HL-60 (cell line): ENCODE measurements around the gene TNRC6C.

ENCODE experiments used
- DNase-seq, 2 experiments: peaks; one replicate each; pipeline ENCODE4 v3.0.0-alpha.2; 2010 to 2020; ENCODE audit warnings: low read depth in 1 of 2, low spot score in 1 of 2
- H3K27ac ChIP-seq: fragments of 250-450 bp; sonication (Bioruptor Pico); replicated peaks from 2 replicates; pipeline ENCODE4 v1.5.1; 2020; ENCODE audit warnings: mild to moderate bottlenecking, moderate library complexity
- H3K27me3 ChIP-seq: fragments of 250-450 bp; sonication (Bioruptor Pico); 2 replicates; pipeline ENCODE4 v1.5.1; 2021; ENCODE audit warnings: mild to moderate bottlenecking, moderate library complexity; ENCODE audit not compliant: insufficient read depth, poor library complexity, severe bottlenecking
- H3K4me3 ChIP-seq: replicated peaks from 2 replicates; pipeline ENCODE4 v1.5.1; 2011; ENCODE audit warnings: mild to moderate bottlenecking, control low read depth, low read length; ENCODE audit not compliant: insufficient read depth
- GABPA ChIP-seq: IDR thresholded peaks from 2 replicates; pipeline ENCODE4 v1.6.1; 2012; ENCODE audit warnings: low read depth
- POLR2AphosphoS5 ChIP-seq: IDR thresholded peaks from 2 replicates; pipeline ENCODE4 v1.6.1; 2012; ENCODE audit warnings: low read depth
- SPI1 ChIP-seq: IDR thresholded peaks from 2 replicates; pipeline ENCODE4 v1.6.1; 2012; ENCODE audit warnings: low read depth, mild to moderate bottlenecking, borderline replicate concordance
- TF ChIP-seq, protein P1 (sequence below): IDR thresholded peaks from one replicate; pipeline ENCODE4 v1.5.1; 2011; ENCODE audit warnings: low read length, control low read depth, inconsistent platforms; ENCODE audit not compliant: insufficient read depth
- TF ChIP-seq, protein P2 (sequence below): IDR thresholded peaks from 2 replicates; pipeline ENCODE4 v1.6.1; 2012; ENCODE audit warnings: low read depth; ENCODE audit not compliant: insufficient replicate concordance

TNRC6C gene

DNA sequence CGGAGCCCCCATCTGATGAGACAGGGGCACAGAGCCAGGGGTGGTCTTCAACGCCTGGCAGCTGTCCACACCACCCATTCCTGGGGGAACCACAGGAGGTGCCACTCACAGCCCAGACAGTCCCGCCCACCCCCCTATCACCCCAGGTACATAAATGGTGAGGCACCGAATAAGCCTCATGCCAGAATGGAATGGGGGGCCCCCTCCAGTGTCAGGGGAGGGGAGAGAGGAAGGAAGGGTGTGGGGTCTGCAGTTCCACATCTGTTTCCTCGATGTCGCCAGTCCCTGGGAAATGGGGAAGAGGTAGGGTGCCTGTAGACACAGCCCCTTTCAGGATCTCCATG is 168.4 kb downstream of the TNRC6C start:
- TF ChIP-seq POLR2AphosphoS5: peak; percentile 46; the same call in 1 of the 2 replicates
- TF ChIP-seq, protein P1, sequence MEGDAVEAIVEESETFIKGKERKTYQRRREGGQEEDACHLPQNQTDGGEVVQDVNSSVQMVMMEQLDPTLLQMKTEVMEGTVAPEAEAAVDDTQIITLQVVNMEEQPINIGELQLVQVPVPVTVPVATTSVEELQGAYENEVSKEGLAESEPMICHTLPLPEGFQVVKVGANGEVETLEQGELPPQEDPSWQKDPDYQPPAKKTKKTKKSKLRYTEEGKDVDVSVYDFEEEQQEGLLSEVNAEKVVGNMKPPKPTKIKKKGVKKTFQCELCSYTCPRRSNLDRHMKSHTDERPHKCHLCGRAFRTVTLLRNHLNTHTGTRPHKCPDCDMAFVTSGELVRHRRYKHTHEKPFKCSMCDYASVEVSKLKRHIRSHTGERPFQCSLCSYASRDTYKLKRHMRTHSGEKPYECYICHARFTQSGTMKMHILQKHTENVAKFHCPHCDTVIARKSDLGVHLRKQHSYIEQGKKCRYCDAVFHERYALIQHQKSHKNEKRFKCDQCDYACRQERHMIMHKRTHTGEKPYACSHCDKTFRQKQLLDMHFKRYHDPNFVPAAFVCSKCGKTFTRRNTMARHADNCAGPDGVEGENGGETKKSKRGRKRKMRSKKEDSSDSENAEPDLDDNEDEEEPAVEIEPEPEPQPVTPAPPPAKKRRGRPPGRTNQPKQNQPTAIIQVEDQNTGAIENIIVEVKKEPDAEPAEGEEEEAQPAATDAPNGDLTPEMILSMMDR: no peak
- no peak for TF ChIP-seq GABPA
- TF ChIP-seq, protein P2, sequence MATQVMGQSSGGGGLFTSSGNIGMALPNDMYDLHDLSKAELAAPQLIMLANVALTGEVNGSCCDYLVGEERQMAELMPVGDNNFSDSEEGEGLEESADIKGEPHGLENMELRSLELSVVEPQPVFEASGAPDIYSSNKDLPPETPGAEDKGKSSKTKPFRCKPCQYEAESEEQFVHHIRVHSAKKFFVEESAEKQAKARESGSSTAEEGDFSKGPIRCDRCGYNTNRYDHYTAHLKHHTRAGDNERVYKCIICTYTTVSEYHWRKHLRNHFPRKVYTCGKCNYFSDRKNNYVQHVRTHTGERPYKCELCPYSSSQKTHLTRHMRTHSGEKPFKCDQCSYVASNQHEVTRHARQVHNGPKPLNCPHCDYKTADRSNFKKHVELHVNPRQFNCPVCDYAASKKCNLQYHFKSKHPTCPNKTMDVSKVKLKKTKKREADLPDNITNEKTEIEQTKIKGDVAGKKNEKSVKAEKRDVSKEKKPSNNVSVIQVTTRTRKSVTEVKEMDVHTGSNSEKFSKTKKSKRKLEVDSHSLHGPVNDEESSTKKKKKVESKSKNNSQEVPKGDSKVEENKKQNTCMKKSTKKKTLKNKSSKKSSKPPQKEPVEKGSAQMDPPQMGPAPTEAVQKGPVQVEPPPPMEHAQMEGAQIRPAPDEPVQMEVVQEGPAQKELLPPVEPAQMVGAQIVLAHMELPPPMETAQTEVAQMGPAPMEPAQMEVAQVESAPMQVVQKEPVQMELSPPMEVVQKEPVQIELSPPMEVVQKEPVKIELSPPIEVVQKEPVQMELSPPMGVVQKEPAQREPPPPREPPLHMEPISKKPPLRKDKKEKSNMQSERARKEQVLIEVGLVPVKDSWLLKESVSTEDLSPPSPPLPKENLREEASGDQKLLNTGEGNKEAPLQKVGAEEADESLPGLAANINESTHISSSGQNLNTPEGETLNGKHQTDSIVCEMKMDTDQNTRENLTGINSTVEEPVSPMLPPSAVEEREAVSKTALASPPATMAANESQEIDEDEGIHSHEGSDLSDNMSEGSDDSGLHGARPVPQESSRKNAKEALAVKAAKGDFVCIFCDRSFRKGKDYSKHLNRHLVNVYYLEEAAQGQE: no peak
- TF ChIP-seq SPI1: peak; percentile 77
- DNase-seq: no peak
- peak overlapping the region; percentile 93 for H3K27ac ChIP-seq
- no peaks in the 10 kb centered on the region for H3K27me3 ChIP-seq
- H3K4me3 ChIP-seq: peak overlapping the region; percentile 95

DNA sequence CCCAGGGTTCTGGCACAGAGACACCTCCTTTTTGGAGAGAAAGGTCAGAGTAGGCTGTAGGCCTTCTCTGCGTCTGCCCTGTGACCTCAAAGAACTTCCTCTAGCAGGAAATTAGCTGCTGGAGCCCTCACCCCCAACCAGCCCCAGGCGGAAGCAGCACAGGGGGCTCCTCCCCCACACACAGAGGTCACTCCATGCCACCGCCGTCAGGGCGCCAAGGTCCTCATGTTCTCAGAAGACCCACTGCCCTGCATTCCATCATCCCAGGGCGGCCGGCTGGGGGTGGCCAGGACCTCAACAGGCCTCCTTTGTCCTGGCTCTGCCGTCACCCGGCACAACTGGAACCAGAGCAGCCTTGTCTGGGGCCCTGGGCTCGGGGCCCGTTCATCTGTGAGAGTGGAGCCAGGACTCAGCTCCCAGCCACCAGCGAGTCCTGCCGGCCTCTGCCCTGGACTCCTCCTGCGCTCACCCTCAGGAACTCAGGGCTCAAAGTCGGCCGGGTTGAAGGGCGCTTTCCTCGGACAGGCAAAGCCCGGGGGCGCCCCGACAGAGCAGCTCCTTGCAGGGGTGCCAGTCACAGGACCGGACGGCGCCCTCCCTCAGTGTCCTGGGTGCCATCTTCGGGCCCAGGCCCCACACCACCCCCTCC is 168.9 kb downstream of the TNRC6C start:
- Histone ChIP-seq H3K27ac (peak overlapping the region; percentile 93), H3K4me3 (peak overlapping the region; percentile 95), H3K27me3 (no peaks in the 10 kb centered on the region)
- TF ChIP-seq GABPA: peak; percentile 64
- TF ChIP-seq, protein P2: no peak
- DNase-seq: peak; percentile 83 to 90

DNA sequence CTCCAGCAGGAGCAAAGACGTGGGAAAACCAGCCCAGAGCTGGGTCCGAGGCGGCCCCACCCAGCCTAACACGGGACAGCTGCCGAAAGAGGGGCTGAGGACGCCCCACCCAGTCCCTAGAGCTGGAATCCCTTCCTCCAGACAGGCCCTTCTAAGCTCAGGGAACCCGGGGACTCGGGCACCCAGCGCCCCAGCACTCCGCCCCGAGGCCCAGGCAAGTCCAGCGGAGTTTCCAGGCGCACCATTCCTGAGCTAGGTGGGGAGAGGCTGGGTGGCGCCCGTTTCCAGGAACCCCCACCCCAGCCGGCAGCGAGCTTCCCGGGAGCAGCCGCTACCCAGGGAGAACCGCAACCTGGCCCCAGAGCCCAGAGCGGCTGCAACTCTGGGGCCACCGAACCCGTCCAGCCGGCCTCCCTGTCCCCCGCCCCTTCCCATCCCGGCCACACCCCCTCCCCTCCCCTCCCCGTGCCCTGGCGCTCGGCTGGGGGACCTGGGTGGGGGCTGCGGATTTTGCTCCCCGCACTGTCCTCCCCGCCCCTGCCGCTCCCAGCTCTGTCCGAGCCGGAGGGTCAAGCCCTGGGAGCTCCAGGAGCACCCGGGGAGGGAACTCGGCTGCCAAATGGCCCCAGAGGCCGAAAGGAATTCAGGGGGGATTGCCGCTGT is 169.5 kb downstream of the TNRC6C start:
- TF ChIP-seq POLR2AphosphoS5 (peak; percentile 8; the same call in 1 of the 2 replicates), GABPA (no peak), SPI1 (no peak)
- TF ChIP-seq, protein P2: no peak
- TF ChIP-seq, protein P1: no peak
- Histone ChIP-seq H3K27me3 (no peaks in the 10 kb centered on the region), H3K27ac (peak overlapping the region; percentile 93), H3K4me3 (peak overlapping the region; percentile 95)
- peak in 1 of 2 experiments; percentile 28 for DNase-seq
